C4-2B (cell line): ENCODE measurements around the gene MECP2.
"Not testable (repeated sequence)": the region's sequence is repeated elsewhere in the genome, so short reads cannot be mapped to it uniquely, and the experiment has no call there.

Experiments used
- ZFX ChIP-seq: fragments of 450-650 bp; IDR thresholded peaks from 2 replicates; pipeline ENCODE4 v1.6.1; 2017
- TF ChIP-seq, protein P1 (sequence below): fragments of 450-650 bp; conservative IDR thresholded peaks from 2 replicates; pipeline ENCODE4 v1.5.1; 2017; ENCODE audit warnings: mild to moderate bottlenecking

DNA sequence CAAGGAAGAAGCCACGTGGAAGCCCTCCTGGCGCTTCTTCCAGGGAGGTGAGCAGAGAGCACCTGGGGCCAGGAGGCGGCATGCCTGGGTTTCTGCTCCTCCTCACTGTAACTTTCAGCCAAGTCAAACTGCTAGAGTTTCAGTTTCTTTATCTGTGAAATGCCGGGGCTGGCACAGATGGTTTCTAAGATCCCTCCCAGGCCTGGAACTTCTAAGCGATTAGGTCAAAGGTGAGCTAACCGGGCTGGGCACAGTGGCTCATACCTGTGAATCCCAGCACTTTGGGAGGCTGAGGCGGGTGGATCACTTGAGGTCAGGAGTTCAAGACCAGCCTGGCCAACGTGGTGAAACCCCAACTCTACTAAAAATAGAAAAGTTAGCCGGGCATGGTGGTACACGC lies 117.1 kb downstream of the MECP2 start:
- TF ChIP-seq, protein P1, sequence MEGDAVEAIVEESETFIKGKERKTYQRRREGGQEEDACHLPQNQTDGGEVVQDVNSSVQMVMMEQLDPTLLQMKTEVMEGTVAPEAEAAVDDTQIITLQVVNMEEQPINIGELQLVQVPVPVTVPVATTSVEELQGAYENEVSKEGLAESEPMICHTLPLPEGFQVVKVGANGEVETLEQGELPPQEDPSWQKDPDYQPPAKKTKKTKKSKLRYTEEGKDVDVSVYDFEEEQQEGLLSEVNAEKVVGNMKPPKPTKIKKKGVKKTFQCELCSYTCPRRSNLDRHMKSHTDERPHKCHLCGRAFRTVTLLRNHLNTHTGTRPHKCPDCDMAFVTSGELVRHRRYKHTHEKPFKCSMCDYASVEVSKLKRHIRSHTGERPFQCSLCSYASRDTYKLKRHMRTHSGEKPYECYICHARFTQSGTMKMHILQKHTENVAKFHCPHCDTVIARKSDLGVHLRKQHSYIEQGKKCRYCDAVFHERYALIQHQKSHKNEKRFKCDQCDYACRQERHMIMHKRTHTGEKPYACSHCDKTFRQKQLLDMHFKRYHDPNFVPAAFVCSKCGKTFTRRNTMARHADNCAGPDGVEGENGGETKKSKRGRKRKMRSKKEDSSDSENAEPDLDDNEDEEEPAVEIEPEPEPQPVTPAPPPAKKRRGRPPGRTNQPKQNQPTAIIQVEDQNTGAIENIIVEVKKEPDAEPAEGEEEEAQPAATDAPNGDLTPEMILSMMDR = not testable (repeated sequence)
- not testable (repeated sequence) for TF ChIP-seq ZFX
